SK-N-SH (cell line): Measurements from ENCODE around the gene PSAT1. TPM values are rescaled to one million over a fixed set of nuclear protein-coding genes. Genes with fewer than 3 reads are reported as not detected.

ENCODE experiments used
- CTCF ChIA-PET: fragments of 300-600, 350-600 bp; formaldehyde crosslinking; extraction: SDS; loops from one replicate; lab custom pipeline; 2021; lab: Yijun Ruan, JAX
- POLR2A ChIA-PET: fragments of 350-600 bp; sonication (Branson Sonifier 250); formaldehyde crosslinking; extraction: SDS; loops from one replicate; lab custom pipeline; 2020; ENCODE audit warnings: antibody characterized with exemption, inconsistent platforms; lab: Yijun Ruan, JAX
- DNase-seq: peaks from one replicate; pipeline ENCODE4 v3.0.0; 2012
- H2AFZ ChIP-seq: fragments of 200-600 bp; sonication (generic); 2 replicates; pipeline ENCODE4 v1.8.1; 2016; ENCODE audit warnings: antibody characterized with exemption, mild to moderate bottlenecking, low read depth
- H3F3A ChIP-seq: fragments of 200-600 bp; sonication (generic); replicated peaks from 2 replicates; pipeline ENCODE3; 2016; ENCODE audit warnings: antibody characterized with exemption, mild to moderate bottlenecking; ENCODE audit not compliant: insufficient read depth
- H3K27ac ChIP-seq, 2 experiments: fragments of 200-500 bp in 1 of 2; fragments of 200-600 bp in 1 of 2; sonication (Bioruptor generic) in 1 of 2; sonication (generic), shearing (Covaris generic) in 1 of 2; 2 replicates each; pipeline versions ENCODE4 v1.5.1 to v1.6.1; 2014 to 2016; ENCODE audit warnings: low read depth in 2 of 2, inconsistent platforms in 1 of 2, low read length in 1 of 2, mild to moderate bottlenecking in 1 of 2, mixed read lengths in 1 of 2
- H3K27me3 ChIP-seq: fragments of 200-600 bp; sonication (generic), shearing (Covaris generic); 2 replicates; pipeline ENCODE4 v1.6.1; 2016; ENCODE audit warnings: mixed run types; ENCODE audit not compliant: insufficient read depth
- H3K36me3 ChIP-seq, 2 experiments: fragments of 200-500 bp in 1 of 2; fragments of 200-600 bp in 1 of 2; sonication (Bioruptor generic) in 1 of 2; sonication (generic) in 1 of 2; replicated peaks in 1 of 2; 2 replicates each; pipeline versions ENCODE3 to v1.5.1; 2014 to 2016; ENCODE audit warnings: low read length in 1 of 2, mild to moderate bottlenecking in 1 of 2; ENCODE audit not compliant: insufficient read depth in 2 of 2, control insufficient read depth in 1 of 2
- H3K4me1 ChIP-seq, 2 experiments: fragments of 200-500 bp in 1 of 2; fragments of 200-600 bp in 1 of 2; sonication (Bioruptor generic) in 1 of 2; sonication (generic), shearing (Covaris generic) in 1 of 2; 2 replicates each; pipeline versions ENCODE4 v1.5.1 to v1.6.1; 2014 to 2016; ENCODE audit warnings: low read depth in 1 of 2, low read length in 1 of 2, mixed run types in 1 of 2; ENCODE audit not compliant: insufficient read depth in 2 of 2, control insufficient read depth in 1 of 2
- H3K4me2 ChIP-seq: fragments of 200-600 bp; sonication (generic), shearing (Covaris generic); 2 replicates; pipeline ENCODE4 v1.6.1; 2017; ENCODE audit warnings: mixed run types
- H3K4me3 ChIP-seq, 2 experiments: fragments of 200-500 bp in 1 of 2; fragments of 200-600 bp in 1 of 2; sonication (Bioruptor generic) in 1 of 2; sonication (generic), shearing (Covaris generic) in 1 of 2; 2 replicates each; pipeline versions ENCODE4 v1.5.1 to v1.8.1; 2014 to 2016; ENCODE audit warnings: low read depth in 2 of 2, inconsistent platforms in 1 of 2, low read length in 1 of 2, mild to moderate bottlenecking in 1 of 2, mixed read lengths in 1 of 2, moderate library complexity in 1 of 2
- H3K79me2 ChIP-seq: fragments of 200-600 bp; sonication (generic); 2 replicates; pipeline ENCODE4 v1.8.1; 2017; ENCODE audit warnings: mild to moderate bottlenecking; ENCODE audit not compliant: insufficient read depth
- H3K9ac ChIP-seq: fragments of 200-600 bp; sonication (generic); 2 replicates; pipeline ENCODE4 v1.6.1; 2017; ENCODE audit warnings: mixed run types
- H3K9me2 ChIP-seq: fragments of 200-600 bp; sonication (generic); 2 replicates; pipeline ENCODE4 v1.6.1; 2017; ENCODE audit warnings: mixed run types
- H3K9me3 ChIP-seq: fragments of 200-600 bp; sonication (generic); 2 replicates; pipeline ENCODE4 v1.6.1; 2017; ENCODE audit warnings: mixed run types, mild to moderate bottlenecking, moderate library complexity
- H4K20me1 ChIP-seq: fragments of 200-600 bp; sonication (generic); 2 replicates; pipeline ENCODE4 v1.6.1; 2017; ENCODE audit warnings: mild to moderate bottlenecking, mixed run types; ENCODE audit not compliant: insufficient read depth
- EP300 ChIP-seq, 2 experiments: IDR thresholded peaks; 2 replicates each; pipeline versions ENCODE4 v1.4.0 to v1.6.1; 2012; ENCODE audit warnings: borderline replicate concordance in 1 of 2, low read depth in 1 of 2, low read length in 1 of 2
- MXI1 ChIP-seq: IDR thresholded peaks from 2 replicates; pipeline ENCODE4 v1.6.1; 2012; ENCODE audit warnings: mild to moderate bottlenecking, low read depth, low read length, improper control_type of control experiment
- RAD21 ChIP-seq: IDR thresholded peaks from 2 replicates; pipeline ENCODE4 v1.6.1; 2012; ENCODE audit warnings: mild to moderate bottlenecking, low read length
- SIN3A ChIP-seq: IDR thresholded peaks from 2 replicates; pipeline ENCODE4 v1.6.1; 2012; ENCODE audit warnings: low read depth, mild to moderate bottlenecking, low read length, moderate library complexity, borderline replicate concordance
- YY1 ChIP-seq: IDR thresholded peaks from 2 replicates; pipeline ENCODE4 v1.4.0; 2012; ENCODE audit warnings: low read depth, mild to moderate bottlenecking
- WGBS: methylation state at CpG from one replicate; pipeline ENCODE4 v1.1.6; 2017; ENCODE audit warnings: low lambda C conversion rate; 5-methylcytosine and 5-hydroxymethylcytosine counted together
- polyA plus RNA-seq, 3 experiments: library from polyadenylated mRNA; depleted of rRNA; stranded (reverse); fragments of >200 nt; gene quantifications; 2 replicates each; pipeline ENCODE4 v1.2.3, GENCODE V29; 2012
- TF ChIP-seq, protein P1 (sequence below): IDR thresholded peaks from 2 replicates; pipeline ENCODE4 v1.6.1; 2012; ENCODE audit warnings: mild to moderate bottlenecking, low read depth, low read length, moderate library complexity
- TF ChIP-seq, protein P2 (sequence below): IDR thresholded peaks from 2 replicates; pipeline ENCODE4 v1.4.0; 2012; ENCODE audit warnings: low read depth, borderline replicate concordance
- TF ChIP-seq, protein P3 (sequence below): IDR thresholded peaks from 2 replicates; pipeline ENCODE4; 2012

The PSAT1 gene
- polyA plus RNA-seq, 1 of the 3 experiments (the other 2 are of a cell fraction): 37.0 TPM

DNA sequence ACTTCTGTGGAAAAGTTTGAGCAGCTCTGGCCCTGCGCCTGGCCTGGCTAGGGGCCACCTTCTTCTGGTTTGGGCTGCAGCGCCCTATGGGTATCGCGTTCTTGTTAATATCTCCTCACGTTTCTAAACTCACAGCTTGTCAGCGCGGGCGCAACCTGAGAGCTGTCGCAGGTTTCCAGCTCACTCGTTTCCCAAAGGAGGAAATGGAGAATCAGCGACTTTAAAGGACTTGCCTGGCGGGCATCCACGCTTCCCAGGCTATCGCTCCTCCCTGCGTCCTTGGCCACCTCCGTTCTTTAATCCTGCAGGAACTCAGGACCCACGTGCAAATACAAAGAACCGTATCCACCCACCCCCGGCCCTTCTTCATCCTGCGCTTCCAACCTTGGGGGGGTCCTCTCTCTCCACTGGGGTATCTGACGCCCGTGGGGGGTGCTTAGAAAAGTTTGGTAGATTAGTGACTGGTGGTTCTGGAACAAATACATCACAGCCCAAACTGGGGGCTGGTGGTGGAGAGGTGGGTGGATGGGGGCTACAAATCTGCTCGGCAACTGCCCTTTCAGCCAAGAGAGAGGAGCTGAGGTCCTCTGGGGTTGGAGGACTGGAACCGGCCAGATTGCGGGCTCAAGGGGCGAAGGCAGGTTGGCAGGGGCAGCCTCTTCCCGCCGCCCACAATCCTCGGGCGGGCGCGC is 578 bp upstream of the PSAT1 start:
- peaks cover 4 to 21% of the 10 kb centered on the region in 2 experiments; a peak in 2 of 4 replicates for H3K4me1 ChIP-seq
- POLR2A ChIA-PET: interaction anchor here (0.6 to 3.1 kb wide), 18 partner anchors 9 to 399 kb away, joined by 3 to 23 read pairs (median 4); partner anchors contain the start of gene CEP78

DNA sequence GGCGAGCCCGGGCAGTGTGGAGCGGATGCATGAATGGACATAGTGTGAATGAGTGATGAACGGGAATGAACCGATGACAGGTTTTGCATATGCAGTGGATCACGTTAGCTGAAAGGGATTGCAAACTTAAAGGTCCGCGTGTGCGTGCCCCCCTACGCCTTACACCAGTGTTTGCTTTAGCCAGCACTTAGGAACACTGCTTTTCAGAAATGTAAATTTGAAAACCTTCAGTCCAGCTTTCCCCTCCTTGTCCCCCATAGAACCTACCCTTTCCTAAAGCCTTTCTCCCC is 692 bp downstream of the PSAT1 start:
- 5% methylated on average over 9 of the region's 10 CpGs for WGBS
- ChIA-PET CTCF (interaction anchor here (0.7 to 3.5 kb wide), 10 partner anchors 10 to 74 kb away, joined by 3 to 9 read pairs (median 3); no protein-coding TSS in a partner anchor), POLR2A (interaction anchor here (1.3 to 3.1 kb wide), 10 partner anchors 10 to 400 kb away, joined by 3 to 23 read pairs (median 6); partner anchors contain the start of gene CEP78)

More for the DNA sequence above, 578 bp upstream of the PSAT1 start:
- Histone ChIP-seq H3K27ac (peak overlapping the region; percentile 55 to 95), H3K9ac (peak overlapping the region; percentile 70; the same call in 1 of the 2 replicates), H3K4me3 (peak overlapping the region; percentile 92 to 93), H3F3A (no peaks in the 10 kb centered on the region), H3K36me3 (peaks cover 5 to 9% of the 10 kb centered on the region in 2 experiments), H3K4me2 (peak overlapping the region; percentile 87), H3K9me3 (no peaks in the 10 kb centered on the region), H3K79me2 (peaks cover 5% of the 10 kb centered on the region), H3K27me3 (no peaks in the 10 kb centered on the region), H4K20me1 (no peaks in the 10 kb centered on the region), H2AFZ (peak overlapping the region; percentile 95), H3K9me2 (no peaks in the 10 kb centered on the region)
- CTCF ChIA-PET: interaction anchor here (0.7 to 3.5 kb wide), 8 partner anchors 10 to 73 kb away, joined by 3 to 9 read pairs (median 4); no protein-coding TSS in a partner anchor
- TF ChIP-seq, protein P1, sequence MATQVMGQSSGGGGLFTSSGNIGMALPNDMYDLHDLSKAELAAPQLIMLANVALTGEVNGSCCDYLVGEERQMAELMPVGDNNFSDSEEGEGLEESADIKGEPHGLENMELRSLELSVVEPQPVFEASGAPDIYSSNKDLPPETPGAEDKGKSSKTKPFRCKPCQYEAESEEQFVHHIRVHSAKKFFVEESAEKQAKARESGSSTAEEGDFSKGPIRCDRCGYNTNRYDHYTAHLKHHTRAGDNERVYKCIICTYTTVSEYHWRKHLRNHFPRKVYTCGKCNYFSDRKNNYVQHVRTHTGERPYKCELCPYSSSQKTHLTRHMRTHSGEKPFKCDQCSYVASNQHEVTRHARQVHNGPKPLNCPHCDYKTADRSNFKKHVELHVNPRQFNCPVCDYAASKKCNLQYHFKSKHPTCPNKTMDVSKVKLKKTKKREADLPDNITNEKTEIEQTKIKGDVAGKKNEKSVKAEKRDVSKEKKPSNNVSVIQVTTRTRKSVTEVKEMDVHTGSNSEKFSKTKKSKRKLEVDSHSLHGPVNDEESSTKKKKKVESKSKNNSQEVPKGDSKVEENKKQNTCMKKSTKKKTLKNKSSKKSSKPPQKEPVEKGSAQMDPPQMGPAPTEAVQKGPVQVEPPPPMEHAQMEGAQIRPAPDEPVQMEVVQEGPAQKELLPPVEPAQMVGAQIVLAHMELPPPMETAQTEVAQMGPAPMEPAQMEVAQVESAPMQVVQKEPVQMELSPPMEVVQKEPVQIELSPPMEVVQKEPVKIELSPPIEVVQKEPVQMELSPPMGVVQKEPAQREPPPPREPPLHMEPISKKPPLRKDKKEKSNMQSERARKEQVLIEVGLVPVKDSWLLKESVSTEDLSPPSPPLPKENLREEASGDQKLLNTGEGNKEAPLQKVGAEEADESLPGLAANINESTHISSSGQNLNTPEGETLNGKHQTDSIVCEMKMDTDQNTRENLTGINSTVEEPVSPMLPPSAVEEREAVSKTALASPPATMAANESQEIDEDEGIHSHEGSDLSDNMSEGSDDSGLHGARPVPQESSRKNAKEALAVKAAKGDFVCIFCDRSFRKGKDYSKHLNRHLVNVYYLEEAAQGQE: no peak
- TF ChIP-seq, protein P2, sequence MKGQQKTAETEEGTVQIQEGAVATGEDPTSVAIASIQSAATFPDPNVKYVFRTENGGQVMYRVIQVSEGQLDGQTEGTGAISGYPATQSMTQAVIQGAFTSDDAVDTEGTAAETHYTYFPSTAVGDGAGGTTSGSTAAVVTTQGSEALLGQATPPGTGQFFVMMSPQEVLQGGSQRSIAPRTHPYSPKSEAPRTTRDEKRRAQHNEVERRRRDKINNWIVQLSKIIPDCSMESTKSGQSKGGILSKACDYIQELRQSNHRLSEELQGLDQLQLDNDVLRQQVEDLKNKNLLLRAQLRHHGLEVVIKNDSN: no peak
- peak; percentile 64 for TF ChIP-seq MXI1
- TF ChIP-seq YY1: no peak
- 0 out of 4 replicates have a peak, but pooled peaks of 1 of the 2 experiments have one; percentile 10 for TF ChIP-seq EP300 (IDR thresholded peaks at IDR 0.05; ENCODE audit: borderline replicate concordance in 1 of 2, low read depth in 1 of 2, low read length in 1 of 2)
- 7% methylated on average over 23 of the region's 32 CpGs for WGBS
- peak; percentile 63 for DNase-seq

More for the DNA sequence above, 692 bp downstream of the PSAT1 start:
- peaks cover 15 to 17% of the 10 kb centered on the region in 2 experiments for H3K36me3 ChIP-seq
- no peaks in the 10 kb centered on the region for H4K20me1 ChIP-seq
- no peaks in the 10 kb centered on the region for H3K9me2 ChIP-seq
- H3K4me2 ChIP-seq: peak overlapping the region; percentile 87
- peaks cover 5% of the 10 kb centered on the region for H3K79me2 ChIP-seq
- H3K4me3 ChIP-seq: peak overlapping the region; percentile 92 to 93
- peak overlapping the region; percentile 70; the same call in 1 of the 2 replicates for H3K9ac ChIP-seq
- DNase-seq: no peak
- peak overlapping the region; percentile 40 to 91; a peak in 3 of 4 replicates for H3K27ac ChIP-seq
- H3K9me3 ChIP-seq: no peaks in the 10 kb centered on the region
- no peaks in the 10 kb centered on the region for H3K27me3 ChIP-seq
- TF ChIP-seq SIN3A (0 out of 2 replicates have a peak, but pooled peaks have one; percentile 32), RAD21 (no peak)
- TF ChIP-seq, protein P3, sequence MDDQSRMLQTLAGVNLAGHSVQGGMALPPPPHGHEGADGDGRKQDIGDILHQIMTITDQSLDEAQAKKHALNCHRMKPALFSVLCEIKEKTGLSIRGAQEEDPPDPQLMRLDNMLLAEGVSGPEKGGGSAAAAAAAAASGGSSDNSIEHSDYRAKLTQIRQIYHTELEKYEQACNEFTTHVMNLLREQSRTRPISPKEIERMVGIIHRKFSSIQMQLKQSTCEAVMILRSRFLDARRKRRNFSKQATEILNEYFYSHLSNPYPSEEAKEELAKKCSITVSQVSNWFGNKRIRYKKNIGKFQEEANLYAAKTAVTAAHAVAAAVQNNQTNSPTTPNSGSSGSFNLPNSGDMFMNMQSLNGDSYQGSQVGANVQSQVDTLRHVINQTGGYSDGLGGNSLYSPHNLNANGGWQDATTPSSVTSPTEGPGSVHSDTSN: peak; percentile 29; the same call in 1 of the 2 replicates
- TF ChIP-seq, all 33 proteins: peak for 2
- Histone ChIP-seq H3K4me1 (peaks cover 4 to 14% of the 10 kb centered on the region in 2 experiments; a peak in 2 of 4 replicates), H2AFZ (peak overlapping the region; percentile 85), H3F3A (no peaks in the 10 kb centered on the region)
